ENCODE results near the gene FLYWCH2. TPM values are rescaled to one million over a fixed set of nuclear protein-coding genes. Genes with fewer than 3 reads are reported as not detected.
"Not testable (repeated sequence)": the region's sequence is repeated elsewhere in the genome, so short reads cannot be mapped to it uniquely, and the experiment has no call there.

Gene FLYWCH2
- total and polyA plus RNA-seq, 2 of the 4 experiments (the other 2 are of a cell fraction): 42.3 to 66.3 TPM

- Histone ChIP-seq H4K91ac (ENCODE audit: insufficient read depth, low read depth, low read length) (no peak overlapping the region), H4K20me1 (ENCODE audit: insufficient read depth, low read length) (no peaks in the 10 kb centered on the region; the same call in 1 of the 2 replicates), H2BK20ac (ENCODE audit: low read depth, low read length) (no peak overlapping the region), H3K9ac (ENCODE audit: low read depth, low read length) (no peak overlapping the region), H2BK5ac (ENCODE audit: low read depth, low read length, poor library complexity, severe bottlenecking) (no peak overlapping the region), H3K23ac (ENCODE audit: low read depth, low read length) (no peak overlapping the region), H3K9me1 (ENCODE audit: insufficient read depth, low read length) (no peaks in the 10 kb centered on the region), H2AK5ac (ENCODE audit: low read depth, low read length) (no peak overlapping the region), H3K4me1 (ENCODE audit: control insufficient read depth, insufficient read depth, low read length) (no peaks in the 10 kb centered on the region), H3K27me3 (ENCODE audit: control insufficient read depth, insufficient read depth, low read length) (no peaks in the 10 kb centered on the region), H3K18ac (ENCODE audit: low read depth, low read length) (no peak overlapping the region), H2BK15ac (ENCODE audit: low read depth, low read length) (no peak overlapping the region), H4K8ac (ENCODE audit: low read depth in 2 of 2, low read length in 2 of 2) (no peak overlapping the region), H3K4me2 (ENCODE audit: low read depth, low read length) (no peak overlapping the region), H2AK9ac (replicated peaks; ENCODE audit: low read depth, low read length, poor library complexity) (no peak overlapping the region), H2BK120ac (ENCODE audit: low read depth, low read length) (no peak overlapping the region), H4K5ac (ENCODE audit: low read depth, low read length) (no peak overlapping the region), H3K79me1 (ENCODE audit: low read depth in 1 of 2, low read length in 2 of 2) (peaks cover 6 to 25% of the 10 kb centered on the region in 2 experiments), H3K14ac (replicated peaks; ENCODE audit: low read depth, low read length) (no peak overlapping the region), H3K4ac (ENCODE audit: low read depth, low read length) (no peak overlapping the region), H3K36me3 (ENCODE audit: control insufficient read depth, insufficient read depth, low read length) (peaks cover 36% of the 10 kb centered on the region), H2AFZ (replicated peaks; ENCODE audit: low read length, poor library complexity) (no peak overlapping the region), H3K4me3 (ENCODE audit: insufficient read depth, low read depth, low read length) (no peak overlapping the region), H3K9me3 (ENCODE audit: control insufficient read depth, insufficient read depth, low read length) (no peaks in the 10 kb centered on the region), H3K27ac (ENCODE audit: insufficient read depth, low read length) (no peak overlapping the region), H3K56ac (ENCODE audit: extremely low read depth, insufficient read depth, low read length) (no peak overlapping the region)
- intact Hi-C loops (cut with micrococcal nuclease) (no loop called here), dilution Hi-C loops (cut with HindIII; ENCODE audit: low sequenced_read_pairs, unreplicated experiment) (no loop called here), in situ Hi-C loops (cut with MboI; ENCODE audit: low sequenced_read_pairs) (no loop called here)
- POLR2A ChIA-PET (ENCODE audit: unreplicated experiment): no interaction called here
- no peak for DNase-seq
- WGBS, 2 experiments (ENCODE audit: extremely low coverage in 2 of 2, insufficient read length in 1 of 2): 98% methylated on average over 8 of the region's 15 CpGs; no CpG with 5 or more reads in 1 of the 2 experiments
- BruUV-seq (replicated peaks): no TSS peak
- CTCF ChIA-PET: no interaction called here
- no peak for ATAC-seq (ENCODE audit: low read depth)
- TF ChIP-seq RCOR1 (IDR thresholded peaks at IDR 0.05; ENCODE audit: insufficient replicate concordance, low read length): no peak
These were observed 47.2 kb downstream of the FLYWCH2 start for GRCh38 chr16:2930236-2930635.

GRCh38 chr16:2931231-2931914 lies 48.4 kb downstream of the FLYWCH2 start:
- H3K27ac ChIP-seq (ENCODE audit: insufficient read depth, low read length); H3K9me1 ChIP-seq (ENCODE audit: insufficient read depth, low read length); H3K9me3 ChIP-seq (ENCODE audit: control insufficient read depth, insufficient read depth, low read length); H2BK120ac ChIP-seq (ENCODE audit: low read depth, low read length); H2AFZ ChIP-seq (replicated peaks; ENCODE audit: low read length, poor library complexity); H3K4me1 ChIP-seq (ENCODE audit: control insufficient read depth, insufficient read depth, low read length); H3K4me2 ChIP-seq (ENCODE audit: low read depth, low read length); H3K23ac ChIP-seq (ENCODE audit: low read depth, low read length); H2BK15ac ChIP-seq (ENCODE audit: low read depth, low read length); H3K14ac ChIP-seq (replicated peaks; ENCODE audit: low read depth, low read length); H3K56ac ChIP-seq (ENCODE audit: extremely low read depth, insufficient read depth, low read length); H4K20me1 ChIP-seq (ENCODE audit: insufficient read depth, low read length); DNase-seq; ATAC-seq (ENCODE audit: low read depth); H3K27me3 ChIP-seq (ENCODE audit: control insufficient read depth, insufficient read depth, low read length); H2BK5ac ChIP-seq (ENCODE audit: low read depth, low read length, poor library complexity, severe bottlenecking); H3K18ac ChIP-seq (ENCODE audit: low read depth, low read length); H3K4ac ChIP-seq (ENCODE audit: low read depth, low read length); H4K91ac ChIP-seq (ENCODE audit: insufficient read depth, low read depth, low read length); POLR2A ChIA-PET (ENCODE audit: unreplicated experiment); H2AK9ac ChIP-seq (replicated peaks; ENCODE audit: low read depth, low read length, poor library complexity); in situ Hi-C loops (cut with MboI; ENCODE audit: low sequenced_read_pairs); intact Hi-C loops (cut with micrococcal nuclease); H3K4me3 ChIP-seq (ENCODE audit: insufficient read depth, low read depth, low read length); dilution Hi-C loops (cut with HindIII; ENCODE audit: low sequenced_read_pairs, unreplicated experiment); H4K5ac ChIP-seq (ENCODE audit: low read depth, low read length); H3K9ac ChIP-seq (ENCODE audit: low read depth, low read length); BruUV-seq (replicated peaks); H2BK20ac ChIP-seq (ENCODE audit: low read depth, low read length); H2AK5ac ChIP-seq (ENCODE audit: low read depth, low read length); H4K8ac ChIP-seq (ENCODE audit: low read depth in 2 of 2, low read length in 2 of 2): not testable (repeated sequence)
- H3K79me1 ChIP-seq (ENCODE audit: low read depth in 1 of 2, low read length in 2 of 2): peaks cover 6 to 25% of the 10 kb centered on the region in 2 experiments
- CTCF ChIA-PET: interaction anchor here (1.0 kb wide), 1 partner anchor 9 kb away, joined by 3 read pairs; no protein-coding TSS in a partner anchor
- 70% methylated on average over 2 of the region's 13 CpGs; no CpG with 5 or more reads in 1 of the 2 experiments for WGBS, 2 experiments (ENCODE audit: extremely low coverage in 2 of 2, insufficient read length in 1 of 2)
- peaks cover 44% of the 10 kb centered on the region for H3K36me3 ChIP-seq (ENCODE audit: control insufficient read depth, insufficient read depth, low read length)
